HG03045 (cell line): ENCODE measurements around the gene LDB2.

Source experiments
- ATAC-seq: cut with Tn5 transposase; IDR thresholded peaks from one replicate; pipeline ENCODE4 v1.9.1; 2021; ENCODE audit warnings: mild to moderate bottlenecking, moderate library complexity; ENCODE audit not compliant: unreplicated experiment

Gene LDB2

DNA sequence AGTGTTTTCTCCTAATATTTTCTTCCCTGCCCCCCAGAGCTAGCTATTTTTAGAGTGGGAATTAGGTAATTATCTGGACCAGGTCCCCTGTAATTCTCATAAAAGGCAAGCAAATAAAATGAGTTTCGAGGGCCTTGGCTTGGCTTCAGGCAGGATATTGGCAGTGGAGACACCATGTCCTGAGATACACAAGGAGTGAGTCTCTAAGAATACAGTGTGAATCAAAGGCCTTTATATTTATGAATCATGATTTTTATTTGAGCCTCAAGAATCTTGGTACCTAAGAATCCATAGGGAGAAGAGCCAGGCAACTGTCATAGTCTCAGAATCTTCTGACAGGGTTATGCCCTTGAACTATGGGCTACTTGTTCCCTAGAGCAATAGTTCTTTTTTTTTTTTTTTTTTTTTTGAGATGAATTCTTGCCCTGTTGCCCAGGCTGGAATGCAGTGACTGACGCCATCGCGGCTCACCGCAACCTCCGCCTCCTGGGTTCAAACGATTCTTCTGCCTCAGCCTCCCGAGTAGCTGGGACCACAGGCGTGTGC lies 205.4 kb downstream of the LDB2 start:
- ATAC-seq: no peak

DNA sequence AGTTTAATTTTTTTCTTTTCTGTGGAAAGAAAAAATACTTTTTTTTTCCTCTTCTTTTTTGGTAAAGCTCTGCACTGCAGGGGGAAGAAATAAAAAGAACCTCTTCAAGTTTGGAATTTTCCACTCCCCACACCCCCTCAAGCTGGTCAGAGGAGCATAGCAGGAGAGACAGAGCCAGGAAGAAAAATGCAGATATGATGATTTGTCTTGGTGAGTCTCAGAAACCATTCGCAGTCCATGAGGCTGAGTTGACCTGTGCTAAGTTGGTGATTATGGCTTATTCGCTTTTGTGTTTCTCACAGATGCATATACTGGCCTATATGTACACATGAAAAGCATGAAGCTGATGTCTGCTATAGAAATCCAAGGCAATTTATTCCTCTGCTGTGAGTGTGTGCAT lies 205.9 kb downstream of the LDB2 start:
- ATAC-seq: no peak

DNA sequence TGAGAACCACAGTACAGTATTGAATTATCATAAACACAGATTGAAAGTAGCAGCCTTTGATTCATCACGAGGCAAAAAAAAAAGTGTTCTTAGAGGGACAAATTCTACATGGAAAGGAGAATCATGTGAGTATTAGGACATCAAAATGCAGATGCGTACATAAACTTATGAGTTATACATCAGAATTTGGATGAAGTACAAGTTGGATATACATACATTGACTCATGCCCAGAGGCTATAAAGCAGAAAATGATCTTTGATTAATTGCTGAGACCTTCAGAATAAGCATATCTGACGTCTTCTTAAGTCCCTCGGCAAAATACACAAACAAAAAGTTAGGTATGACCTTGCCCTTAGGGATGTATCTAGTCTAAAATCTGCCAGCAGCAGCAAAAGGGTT lies 206.4 kb downstream of the LDB2 start:
- no peak for ATAC-seq

DNA sequence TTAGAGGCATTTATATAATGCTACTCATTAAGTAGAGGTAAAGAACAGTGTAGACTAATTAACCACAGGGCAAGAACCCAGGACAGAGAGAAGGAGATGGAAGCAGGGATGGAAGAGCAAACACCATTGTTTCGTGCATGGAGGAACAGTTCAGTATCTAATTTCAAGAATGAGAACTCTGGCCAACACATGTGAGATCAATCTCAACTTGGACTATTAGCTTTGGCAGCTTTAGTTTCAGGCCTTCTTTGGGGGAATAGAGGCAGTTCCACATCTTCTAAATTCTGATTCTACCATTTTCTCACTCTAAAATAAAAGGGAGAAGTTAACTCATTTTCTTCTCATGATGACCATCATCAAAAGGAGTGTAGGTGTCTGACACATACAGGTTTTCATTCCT lies 207.0 kb downstream of the LDB2 start:
- no peak for ATAC-seq

DNA sequence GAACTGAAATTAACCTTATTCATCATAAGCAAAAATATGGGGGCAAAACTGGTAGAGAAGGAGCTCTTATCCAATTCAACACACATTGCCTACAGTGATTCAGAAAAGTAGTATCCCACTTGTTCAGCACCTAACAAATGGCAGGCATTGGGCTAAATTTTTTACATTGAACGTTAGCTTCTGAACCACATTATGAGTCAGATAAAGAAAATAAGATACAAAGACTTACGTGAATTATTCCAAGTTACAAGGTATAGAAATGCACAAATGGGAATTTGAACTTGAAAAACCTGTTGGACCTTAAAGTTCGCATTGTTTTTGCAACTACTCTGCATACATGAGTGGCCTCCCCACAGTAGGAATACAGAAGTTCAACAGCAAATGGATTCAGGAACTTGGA lies 210.6 kb downstream of the LDB2 start:
- no peak for ATAC-seq

DNA sequence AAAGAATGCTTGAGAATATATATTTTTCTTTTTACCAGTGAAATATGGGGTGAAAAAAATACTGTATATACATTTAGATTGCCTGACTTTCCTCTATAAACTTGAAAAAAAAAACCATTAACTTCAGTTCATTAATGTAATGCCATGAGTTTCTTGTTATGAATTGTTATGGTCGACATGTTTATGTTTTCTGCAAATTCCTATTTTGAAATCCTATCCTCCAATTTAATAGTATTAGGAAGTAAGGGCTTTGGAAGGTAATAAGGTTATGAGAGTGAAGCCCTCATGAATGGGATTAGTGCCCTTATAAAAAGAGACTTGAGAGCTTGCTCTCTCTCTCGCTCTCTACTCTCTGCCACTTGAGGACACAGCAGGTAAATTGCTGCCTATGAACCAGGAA lies 211.4 kb downstream of the LDB2 start:
- ATAC-seq: no peak

DNA sequence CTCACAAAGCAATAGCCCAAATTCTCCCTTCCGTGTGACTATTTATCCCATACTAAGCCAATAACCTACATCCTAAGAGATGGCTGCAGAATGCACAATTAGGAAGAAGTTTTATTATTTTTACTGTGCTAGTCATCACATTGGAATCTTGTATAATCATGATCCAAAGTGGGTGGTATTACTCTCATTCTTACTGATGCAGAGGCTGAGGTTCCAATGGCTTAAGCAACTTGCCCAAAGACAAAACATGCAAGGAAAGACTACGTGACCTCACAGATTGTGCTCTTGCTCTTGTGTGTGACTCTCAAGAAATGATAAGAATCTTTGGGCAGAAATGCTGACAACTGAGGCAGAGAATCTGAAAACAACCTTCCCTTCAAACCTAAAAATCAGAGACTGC lies 212.2 kb downstream of the LDB2 start:
- no peak for ATAC-seq

DNA sequence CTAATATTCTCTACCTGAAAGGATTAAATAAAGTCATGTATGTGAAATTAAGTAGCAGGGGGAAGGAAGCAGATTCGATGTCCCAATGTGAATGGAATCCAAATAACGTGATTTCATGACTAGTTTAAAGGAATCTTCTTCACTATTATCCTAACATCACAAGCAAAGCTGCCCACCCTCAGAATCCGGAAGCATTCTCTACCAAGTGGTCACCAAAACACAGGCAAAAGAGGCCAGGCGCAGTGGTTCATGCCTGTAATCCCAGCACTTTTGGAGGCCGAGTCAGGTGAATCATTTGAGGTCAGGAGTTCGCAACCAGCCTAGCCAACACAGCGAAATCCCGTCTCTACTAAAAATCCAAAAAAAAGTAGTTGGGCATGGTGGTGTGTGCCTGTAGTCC lies 212.9 kb downstream of the LDB2 start:
- no peak for ATAC-seq

DNA sequence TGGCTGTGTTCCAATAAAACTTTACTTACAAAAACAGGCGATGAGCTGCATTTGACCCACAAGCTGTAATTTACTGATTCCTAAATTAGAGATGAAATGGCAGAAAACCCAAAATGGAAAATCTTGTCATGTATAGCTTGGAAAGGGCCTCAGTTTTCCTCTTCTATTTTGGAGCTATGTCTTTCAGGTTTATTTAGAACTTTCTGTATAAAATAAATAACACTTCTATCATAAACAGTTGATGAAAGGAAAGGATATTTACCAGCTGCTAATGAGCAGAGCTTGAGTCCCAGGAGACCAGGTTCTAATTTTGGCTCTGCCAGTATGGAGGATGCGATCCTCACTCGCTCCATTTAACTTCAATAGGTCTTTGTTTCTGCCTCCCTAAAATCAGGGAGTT lies 213.5 kb downstream of the LDB2 start:
- no peak for ATAC-seq

DNA sequence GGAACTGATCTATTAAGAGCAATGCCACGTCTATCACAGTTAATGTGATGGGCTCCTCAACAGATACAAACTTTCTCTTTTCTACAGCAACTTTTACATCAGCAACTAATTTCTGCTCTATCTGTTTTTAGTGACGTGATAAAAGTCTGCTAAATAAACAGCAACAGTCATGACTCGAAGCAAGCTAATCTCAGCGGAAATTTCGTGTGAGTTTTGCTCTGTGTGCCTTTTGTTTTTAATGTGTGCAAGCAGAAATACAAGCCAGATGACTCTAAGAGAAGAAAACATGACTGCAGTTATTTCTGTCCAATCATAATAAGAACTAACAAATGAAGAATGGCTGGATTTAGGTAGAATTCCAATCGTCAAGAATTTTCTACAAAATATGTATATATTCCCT lies 214.3 kb downstream of the LDB2 start:
- ATAC-seq: no peak

DNA sequence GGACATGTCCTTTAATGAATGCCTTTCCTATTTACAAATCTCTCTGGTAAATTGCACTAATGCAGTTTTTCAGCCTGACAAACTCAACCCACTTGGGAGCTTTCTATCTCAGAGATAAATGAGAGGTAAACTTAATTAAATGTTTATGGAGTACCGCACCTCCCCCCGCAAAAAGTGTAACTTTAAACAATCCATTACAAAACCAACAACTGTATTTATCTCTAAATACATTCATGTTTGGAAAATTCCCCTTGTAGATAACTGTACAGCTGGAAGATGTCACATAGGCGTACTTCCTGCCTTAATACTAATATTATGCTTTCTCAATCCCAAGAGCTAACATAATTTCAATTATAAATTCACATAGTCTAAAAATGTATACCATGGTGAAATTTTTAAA lies 215.5 kb downstream of the LDB2 start:
- no peak for ATAC-seq

DNA sequence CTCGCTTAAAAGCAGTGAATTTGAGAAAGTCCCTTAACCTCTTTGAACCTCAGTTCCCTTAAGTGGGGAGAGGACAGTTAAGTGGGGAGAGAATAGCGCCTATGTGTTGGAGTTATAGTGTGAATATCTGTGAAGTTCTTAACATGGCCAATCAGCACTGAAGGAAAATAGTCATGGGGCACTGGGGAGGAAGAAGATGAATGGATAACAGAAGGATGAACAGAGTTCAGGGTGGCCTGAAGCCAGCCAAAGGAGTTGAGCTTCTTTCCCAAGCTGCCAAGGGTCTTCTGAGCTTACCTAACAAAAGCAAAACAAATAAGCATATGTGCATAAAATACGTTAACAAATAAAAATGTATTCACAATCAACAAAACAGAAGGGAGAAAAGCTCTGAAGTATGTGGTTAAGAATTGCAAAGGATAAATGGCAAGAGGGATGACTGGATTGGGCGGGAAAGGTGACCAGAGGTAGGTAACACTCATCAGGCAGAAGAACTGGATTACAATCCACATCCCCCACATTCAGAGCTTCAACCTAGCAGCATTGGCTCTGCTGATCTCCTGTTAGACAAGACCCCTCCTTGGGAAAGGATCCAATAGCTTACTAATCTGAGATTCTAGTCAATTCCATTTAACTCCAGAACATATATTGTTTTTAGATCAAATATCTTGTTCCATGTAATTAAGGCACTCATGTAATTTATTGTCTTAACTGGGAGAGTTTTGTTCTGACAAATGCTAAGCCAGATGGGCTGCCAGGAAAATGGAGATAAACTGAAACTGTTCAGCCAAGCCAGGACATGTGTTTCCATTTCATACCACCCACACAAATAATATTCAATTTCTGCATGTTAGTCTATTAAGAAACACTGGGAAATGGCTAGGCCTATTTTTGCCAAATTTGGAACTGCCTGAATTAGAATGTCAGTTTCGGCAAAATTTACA lies 221.2 kb downstream of the LDB2 start:
- no peak for ATAC-seq

DNA sequence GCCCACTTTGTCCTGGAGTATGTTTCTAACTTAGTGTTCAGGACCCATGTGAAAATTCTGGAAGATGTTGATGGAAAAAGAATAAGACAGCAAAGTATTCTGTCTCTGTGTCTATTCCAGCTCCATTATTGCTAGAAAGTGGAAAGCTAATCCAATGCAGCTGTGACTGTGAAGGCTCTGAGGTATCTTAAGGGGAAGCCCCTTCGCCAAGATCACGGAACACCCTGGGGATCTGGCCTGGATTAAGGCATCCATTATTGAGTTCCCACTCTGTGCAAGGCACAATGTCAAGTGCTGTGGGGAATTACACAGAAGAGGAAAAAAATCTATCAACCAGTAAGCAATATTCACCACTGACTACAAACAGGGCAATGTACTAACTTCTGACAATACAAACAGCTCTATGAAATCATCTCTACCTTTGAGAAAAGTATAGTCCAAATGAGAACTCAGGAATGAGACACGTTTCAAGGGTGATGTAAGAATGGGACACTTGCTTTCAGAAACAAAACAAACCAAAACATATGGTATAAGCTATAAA lies 222.1 kb downstream of the LDB2 start:
- no peak for ATAC-seq

DNA sequence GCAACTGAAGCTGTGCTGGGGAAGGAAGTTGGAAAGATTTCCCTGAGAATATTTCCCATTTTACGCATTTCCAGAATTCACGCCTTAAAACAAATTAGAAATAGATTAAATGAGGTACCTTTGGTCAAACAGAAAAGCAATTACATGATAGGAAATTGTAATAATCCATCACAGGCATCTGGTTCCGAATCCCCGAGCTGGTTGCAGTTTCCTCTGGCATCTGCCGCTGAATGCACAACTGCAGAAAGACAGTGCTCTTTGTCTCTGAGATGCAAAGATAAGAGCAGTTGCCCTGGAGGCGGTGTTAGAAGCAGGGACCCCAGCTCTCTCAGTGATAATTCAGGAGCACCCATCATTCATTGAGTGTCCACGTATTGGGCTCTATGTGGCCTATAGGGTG lies 224.4 kb downstream of the LDB2 start:
- no peak for ATAC-seq

DNA sequence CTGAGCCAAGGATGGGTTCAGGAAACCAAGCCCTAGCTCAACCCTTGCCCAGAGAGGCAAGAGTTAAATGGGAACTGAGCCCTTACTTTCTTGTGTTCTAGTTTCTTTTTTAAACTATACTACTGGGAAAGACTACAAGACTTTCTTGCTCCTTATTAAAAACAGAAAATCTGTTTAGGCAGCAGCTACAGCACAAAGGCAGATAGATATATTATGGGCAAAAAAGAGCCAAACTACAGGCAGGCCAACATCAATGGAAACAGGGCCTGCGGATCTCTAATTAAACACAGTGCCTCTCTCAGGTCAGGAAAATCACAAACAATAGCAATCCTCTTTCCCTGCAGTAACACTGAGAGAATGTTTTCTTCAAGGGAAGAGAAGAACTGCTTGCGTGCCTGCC lies 226.0 kb downstream of the LDB2 start:
- no peak for ATAC-seq

DNA sequence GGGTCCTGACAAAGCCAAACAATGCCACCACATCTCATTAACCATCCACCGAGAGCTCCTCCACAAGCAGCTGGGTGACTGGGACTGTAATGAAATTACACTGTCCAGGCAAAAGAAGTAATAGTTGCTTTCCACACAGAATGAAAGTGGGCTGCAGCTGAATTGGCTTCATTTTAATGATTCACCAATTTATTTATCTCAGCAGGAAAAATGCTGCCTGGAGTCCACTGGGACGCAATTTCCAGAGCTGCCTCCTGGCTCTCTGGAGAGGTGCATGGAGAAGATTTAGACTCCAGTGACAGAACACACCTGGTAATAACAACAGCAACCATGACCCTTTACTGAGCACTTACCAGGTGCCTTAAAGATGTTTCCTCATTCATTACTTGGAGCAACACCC lies 226.7 kb downstream of the LDB2 start:
- ATAC-seq: no peak

DNA sequence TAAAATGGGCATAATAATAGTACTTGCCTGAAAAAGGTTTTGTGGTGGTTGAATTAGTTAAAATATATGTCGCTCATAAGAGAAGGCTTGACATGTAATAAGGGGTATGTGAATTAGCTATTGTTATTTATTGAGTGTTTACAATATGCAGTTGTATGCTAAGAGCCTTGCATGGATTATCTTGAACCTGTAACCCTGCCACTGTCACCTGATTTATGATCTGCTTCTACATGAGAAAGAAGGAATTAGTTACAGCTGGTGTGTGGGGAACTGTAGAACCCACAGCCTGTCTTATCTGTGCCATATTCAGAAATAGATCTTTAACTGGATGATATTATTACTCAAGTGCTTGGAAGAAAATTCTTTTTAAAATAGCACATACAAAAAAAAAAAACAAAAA lies 227.7 kb downstream of the LDB2 start:
- no peak for ATAC-seq

DNA sequence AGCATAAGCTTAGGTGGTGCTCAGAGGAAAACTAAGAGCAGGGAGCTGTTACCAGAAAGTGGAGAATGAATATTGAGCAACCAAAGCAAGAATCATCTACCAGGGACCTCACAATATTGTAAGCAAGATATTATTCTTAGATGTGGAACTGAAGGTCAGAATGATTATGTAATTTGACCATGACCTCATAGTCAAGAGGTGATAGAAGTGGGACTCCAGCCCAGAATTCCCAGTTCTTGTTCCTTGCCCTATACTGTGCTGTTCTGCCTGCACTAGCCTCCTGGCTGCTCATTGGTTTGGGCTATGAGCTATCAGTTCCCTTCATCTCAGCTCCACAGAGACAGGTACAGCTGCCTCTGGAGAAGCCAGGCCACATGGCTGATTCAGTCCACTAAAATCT lies 229.4 kb downstream of the LDB2 start:
- no peak for ATAC-seq

DNA sequence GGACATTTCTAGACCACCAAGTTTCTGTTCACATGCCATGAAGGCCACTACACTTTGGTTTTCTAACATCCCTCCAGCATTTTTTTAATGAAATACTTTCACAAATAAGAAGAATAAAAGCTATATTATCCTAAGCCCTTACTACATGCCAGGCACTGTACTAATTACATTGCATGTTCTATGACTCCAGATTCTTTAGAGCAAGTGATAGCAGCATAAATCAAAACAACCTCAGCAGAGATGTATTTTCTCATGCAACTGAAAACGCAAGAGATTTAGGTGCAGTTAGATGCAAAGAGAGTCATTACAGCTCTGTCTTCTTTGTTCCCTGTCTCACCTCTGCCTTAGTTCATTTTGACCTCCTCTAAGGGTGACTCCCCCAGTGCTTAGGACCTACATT lies 230.0 kb downstream of the LDB2 start:
- no peak for ATAC-seq

DNA sequence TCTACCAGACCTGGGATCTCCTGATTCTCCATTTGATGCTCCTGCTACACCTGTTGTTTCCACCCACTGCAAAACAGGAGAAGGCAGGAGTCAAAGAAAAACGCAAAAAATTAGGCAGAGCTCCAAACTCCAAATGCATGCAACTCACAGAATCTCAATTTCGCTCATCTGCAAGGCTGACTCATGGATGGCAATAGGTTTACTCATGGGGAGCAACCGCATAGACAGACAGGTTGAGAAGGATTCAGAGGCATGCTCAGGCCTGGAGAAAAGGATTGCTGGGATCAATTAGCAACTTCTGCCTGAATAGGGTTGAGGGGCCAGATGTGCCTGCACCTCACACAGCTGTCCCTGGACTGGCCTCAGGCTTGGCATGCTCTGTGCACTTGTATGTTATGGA lies 231.0 kb downstream of the LDB2 start:
- ATAC-seq: no peak

DNA sequence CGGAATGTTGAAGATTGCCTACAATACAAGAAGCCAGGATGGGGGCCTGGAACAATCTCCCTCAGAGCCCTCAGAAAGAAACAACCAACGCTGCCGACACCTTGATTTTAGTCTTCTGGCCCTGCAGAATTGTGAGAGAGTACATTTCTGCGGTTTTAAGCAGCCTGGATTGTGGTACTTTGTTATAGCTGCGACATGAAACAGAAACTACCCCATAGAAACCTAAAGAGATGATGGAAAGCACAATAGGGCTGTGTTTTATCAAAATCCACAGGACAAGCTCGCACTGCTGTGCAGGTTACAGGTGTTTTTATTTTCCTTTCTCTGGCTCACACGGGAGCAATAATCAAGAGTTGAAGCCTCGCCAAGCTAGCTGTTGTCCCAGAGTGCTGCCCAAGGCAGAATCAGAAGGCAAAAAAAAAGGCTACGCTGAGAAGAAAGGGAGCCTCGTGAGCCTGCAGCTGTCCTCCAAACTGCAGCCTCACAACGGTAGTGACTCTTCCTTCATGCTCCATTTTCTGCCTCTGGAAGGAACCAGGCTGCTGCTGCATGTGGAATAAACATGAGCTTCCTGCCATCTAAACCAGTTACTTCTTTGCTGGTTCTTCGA lies 232.4 kb downstream of the LDB2 start:
- ATAC-seq: no peak

DNA sequence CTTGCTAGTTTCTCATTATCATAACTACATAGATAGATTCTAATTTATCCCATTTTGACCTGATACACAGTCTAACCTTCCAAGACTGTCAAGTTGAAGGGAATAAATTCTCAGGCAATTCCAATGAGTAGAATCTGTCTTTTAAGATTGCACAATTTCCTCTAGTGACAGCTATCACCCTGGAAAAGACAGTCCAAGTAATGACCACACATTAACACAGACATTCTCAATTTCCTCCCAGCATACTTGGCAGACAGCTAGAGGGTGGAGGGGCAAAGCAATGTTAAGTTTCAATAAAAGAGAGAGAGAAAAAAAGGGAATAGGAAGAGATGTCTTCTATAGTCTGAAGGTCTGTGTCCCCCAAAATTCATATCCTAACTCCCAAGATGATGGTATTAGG lies 234.7 kb downstream of the LDB2 start:
- no peak for ATAC-seq
